Suprapubic skin (tissue), 4 donors: ENCODE results near the gene GTSE1. TPM values are rescaled to one million over a fixed set of nuclear protein-coding genes. Genes with fewer than 3 reads are reported as not detected.
"Not testable (repeated sequence)": the region's sequence is repeated elsewhere in the genome, so short reads cannot be mapped to it uniquely, and the experiment has no call there.

Source experiments
- DNase-seq, 2 donors: peaks; one replicate each; pipeline ENCODE4 v3.0.0-alpha.2; 2019; ENCODE audit warnings: low spot score in 2 of 2
- H3K27ac ChIP-seq: fragments of 200-600 bp; sonication (generic); one replicate; pipeline ENCODE4 v1.5.1; 2019
- H3K27me3 ChIP-seq: fragments of 200-600 bp; sonication (generic); one replicate; pipeline ENCODE4 v1.5.1; 2019
- H3K36me3 ChIP-seq: fragments of 200-600 bp; sonication (generic); one replicate; pipeline ENCODE4 v1.5.1; 2019
- H3K4me1 ChIP-seq: fragments of 200-600 bp; sonication (generic); one replicate; pipeline ENCODE4 v1.5.1; 2019
- H3K4me3 ChIP-seq: fragments of 200-600 bp; sonication (generic); one replicate; pipeline ENCODE4 v1.5.1; 2019; ENCODE audit warnings: mild to moderate bottlenecking
- H3K9me3 ChIP-seq: fragments of 200-600 bp; sonication (generic); one replicate; pipeline ENCODE4 v1.5.1; 2019
- CTCF ChIP-seq, 2 donors: fragments of 200-600 bp in 1 of 2; fragments of 450-650 bp in 1 of 2; sonication (generic) in 1 of 2; IDR thresholded peaks; one replicate each; pipeline ENCODE4 v1.5.1; 2016 to 2019; ENCODE audit warnings: antibody characterized with exemption in 2 of 2, mild to moderate bottlenecking in 1 of 2, moderate library complexity in 1 of 2
- EP300 ChIP-seq: sonication (generic); formaldehyde crosslinking; IDR thresholded peaks from one replicate; pipeline ENCODE4 v1.6.1; 2017; ENCODE audit warnings: antibody characterized with exemption
- POLR2A ChIP-seq, 2 donors: fragments of 450-650 bp; IDR thresholded peaks; one replicate each; pipeline ENCODE4 v1.6.1; 2017; ENCODE audit warnings: antibody characterized with exemption in 2 of 2, mild to moderate bottlenecking in 2 of 2, moderate library complexity in 2 of 2
- POLR2AphosphoS5 ChIP-seq, 3 donors: sonication (generic); formaldehyde crosslinking; IDR thresholded peaks; one replicate each; pipeline ENCODE4 v1.6.1; 2017; ENCODE audit warnings: antibody characterized with exemption in 3 of 3
- WGBS: methylation state at CpG from one replicate; pipeline ENCODE4 v1.1.5; 2018; 5-methylcytosine and 5-hydroxymethylcytosine counted together
- total RNA-seq, 4 donors: library from RNA; depleted of rRNA; stranded (reverse); fragments of >200 nt; gene quantifications; one replicate each; pipeline ENCODE4 v1.1.0, GENCODE V29; 2016

Gene GTSE1
- total RNA-seq, 4 donors from 2014 or later, result 0.76 to 2.2 (median 1.8) TPM

GRCh38 chr22:46312056-46312455, 15.4 kb downstream of the GTSE1 start:
- Histone ChIP-seq H3K4me1 (no peaks in the 10 kb centered on the region), H3K9me3 (no peaks in the 10 kb centered on the region), H3K36me3 (no peaks in the 10 kb centered on the region), H3K27me3 (no peaks in the 10 kb centered on the region), H3K4me3 (no peak overlapping the region), H3K27ac (no peak overlapping the region)
- DNase-seq, result no peak
- TF ChIP-seq CTCF (IDR thresholded peaks at IDR 0.05), result no peak
- no peak for TF ChIP-seq POLR2A (IDR thresholded peaks at IDR 0.05)
- TF ChIP-seq EP300, result no peak
- TF ChIP-seq POLR2AphosphoS5 (IDR thresholded peaks at IDR 0.05), result no peak
- 96% methylated on average over 8 of the region's 8 CpGs for WGBS

- DNase-seq, H3K27ac ChIP-seq, H3K4me3 ChIP-seq, H3K27me3 ChIP-seq, H3K4me1 ChIP-seq, H3K36me3 ChIP-seq, H3K9me3 ChIP-seq: not testable (repeated sequence)
- 90% methylated on average over 2 of the region's 2 CpGs for WGBS
These were observed 16.2 kb downstream of the GTSE1 start for GRCh38 chr22:46312848-46313247.

GRCh38 chr22:46315976-46316375, 19.3 kb downstream of the GTSE1 start:
- no peak for DNase-seq

GRCh38 chr22:46317646-46318045, 21.0 kb downstream of the GTSE1 start:
- Histone ChIP-seq H3K4me3 (no peak overlapping the region), H3K27ac (no peak overlapping the region), H3K4me1 (no peaks in the 10 kb centered on the region), H3K9me3 (no peaks in the 10 kb centered on the region), H3K27me3 (no peaks in the 10 kb centered on the region), H3K36me3 (no peaks in the 10 kb centered on the region)
- DNase-seq, result no peak
- TF ChIP-seq POLR2A (IDR thresholded peaks at IDR 0.05), result no peak
- TF ChIP-seq CTCF (IDR thresholded peaks at IDR 0.05), result no peak
- no peak for TF ChIP-seq POLR2AphosphoS5 (IDR thresholded peaks at IDR 0.05)
- TF ChIP-seq EP300, result no peak
- 95% methylated on average over 20 of the region's 20 CpGs for WGBS

More at GRCh38 chr22:46315976-46316375, 19.3 kb downstream of the GTSE1 start:
- Histone ChIP-seq H3K4me1 (no peaks in the 10 kb centered on the region), H3K27ac (no peak overlapping the region), H3K27me3 (no peaks in the 10 kb centered on the region), H3K4me3 (no peak overlapping the region), H3K36me3 (no peaks in the 10 kb centered on the region), H3K9me3 (no peaks in the 10 kb centered on the region)
- no peak for TF ChIP-seq POLR2A (IDR thresholded peaks at IDR 0.05)
- TF ChIP-seq EP300, result no peak
- TF ChIP-seq CTCF (IDR thresholded peaks at IDR 0.05), result no peak
- no peak for TF ChIP-seq POLR2AphosphoS5 (IDR thresholded peaks at IDR 0.05)
- WGBS, result 88% methylated on average over 12 of the region's 12 CpGs

- no peak for TF ChIP-seq POLR2AphosphoS5 (IDR thresholded peaks at IDR 0.05)
- no peak for TF ChIP-seq POLR2A (IDR thresholded peaks at IDR 0.05)
- TF ChIP-seq CTCF (IDR thresholded peaks at IDR 0.05), result no peak
- TF ChIP-seq EP300, result no peak
- no peaks in the 10 kb centered on the region for H3K36me3 ChIP-seq
- 94% methylated on average over 14 of the region's 15 CpGs for WGBS
- no peak overlapping the region for H3K27ac ChIP-seq
- no peaks in the 10 kb centered on the region for H3K4me1 ChIP-seq
- H3K9me3 ChIP-seq, result no peaks in the 10 kb centered on the region
- no peaks in the 10 kb centered on the region for H3K27me3 ChIP-seq
- no peak overlapping the region for H3K4me3 ChIP-seq
- DNase-seq, result no peak
These were observed 21.9 kb downstream of the GTSE1 start for GRCh38 chr22:46318576-46318975.

- 96% methylated on average over 10 of the region's 10 CpGs for WGBS
These were observed 22.6 kb downstream of the GTSE1 start for GRCh38 chr22:46319319-46319718.

More at GRCh38 chr22:46319319-46319718, 22.6 kb downstream of the GTSE1 start:
- no peak overlapping the region for H3K4me3 ChIP-seq
- H3K36me3 ChIP-seq, result no peaks in the 10 kb centered on the region
- no peak for DNase-seq
- no peaks in the 10 kb centered on the region for H3K27me3 ChIP-seq
- no peaks in the 10 kb centered on the region for H3K9me3 ChIP-seq
- TF ChIP-seq EP300, result no peak
- TF ChIP-seq POLR2A (IDR thresholded peaks at IDR 0.05), result no peak
- TF ChIP-seq POLR2AphosphoS5 (IDR thresholded peaks at IDR 0.05), result no peak
- no peak for TF ChIP-seq CTCF (IDR thresholded peaks at IDR 0.05)
- no peaks in the 10 kb centered on the region for H3K4me1 ChIP-seq
- H3K27ac ChIP-seq, result no peak overlapping the region
